ENCODE measurements around the gene LECT2.

GRCh38 chr5:135973323-135974020 lies 18.7 kb upstream of the LECT2 start:
- TF ChIP-seq CTCF (IDR thresholded peaks at IDR 0.05 in 8 of 11, conservative IDR thresholded peaks at IDR 0.05 in 3 of 11): no peak
- no peak for TF ChIP-seq POLR2A (IDR thresholded peaks at IDR 0.05)
- TF ChIP-seq POLR2AphosphoS5 (IDR thresholded peaks at IDR 0.05): no peak

All from spleen (tissue), 7 donors.